SK-N-SH treated with all-trans-retinoic acid at 6 μM for 48 hours (cell line): ENCODE data around the gene PCDH9.
"Not testable (repeated sequence)": the region's sequence is repeated elsewhere in the genome, so short reads cannot be mapped to it uniquely, and the experiment has no call there.

Experiments used
- ATAC-seq: fragments of 200-7000 bp; cut with Tn5 transposase; 3 replicates; pipeline ENCODE4 v1.9.1; 2020; ENCODE audit warnings: mild to moderate bottlenecking, moderate library complexity
- ARNTL ChIP-seq: fragments of 450-650 bp; formaldehyde crosslinking; IDR thresholded peaks from 2 replicates; pipeline ENCODE4 v1.5.0; 2020; ENCODE audit warnings: low read depth, mild to moderate bottlenecking, moderate library complexity, borderline replicate concordance
- CREB5 ChIP-seq: fragments of 250-450 bp; sonication (Bioruptor Pico); IDR thresholded peaks from 2 replicates; pipeline ENCODE4 v1.5.1; 2020; ENCODE audit warnings: low read depth, mild to moderate bottlenecking, moderate library complexity
- CSDC2 ChIP-seq: fragments of 250-450 bp; sonication (Bioruptor Pico); IDR thresholded peaks from 2 replicates; pipeline ENCODE4 v1.5.0; 2020; ENCODE audit warnings: mild to moderate bottlenecking, moderate library complexity
- ESRRG ChIP-seq: fragments of 250-450 bp; sonication (Bioruptor Pico); IDR thresholded peaks from 2 replicates; pipeline ENCODE4 v1.6.1; 2021; ENCODE audit warnings: mild to moderate bottlenecking
- GLIS3 ChIP-seq: fragments of 250-450 bp; sonication (Bioruptor Pico); IDR thresholded peaks from 2 replicates; pipeline ENCODE4 v1.5.0; 2020; ENCODE audit warnings: mild to moderate bottlenecking, moderate library complexity
- OSR1 ChIP-seq: fragments of 250-450 bp; sonication (Bioruptor Pico); IDR thresholded peaks from 2 replicates; pipeline ENCODE4 v1.8.0; 2022; ENCODE audit warnings: moderate library complexity, mild to moderate bottlenecking, inconsistent platforms
- PATZ1 ChIP-seq: fragments of 250-450 bp; sonication (Bioruptor Pico); IDR thresholded peaks from 2 replicates; pipeline ENCODE4 v1.8.0; 2020; ENCODE audit warnings: mild to moderate bottlenecking, moderate library complexity, borderline replicate concordance
- PPARA ChIP-seq: fragments of 250-450 bp; sonication (Bioruptor Pico); IDR thresholded peaks from 2 replicates; pipeline ENCODE4 v1.5.0; 2020; ENCODE audit warnings: mild to moderate bottlenecking, borderline replicate concordance
- RARB ChIP-seq: fragments of 250-450 bp; sonication (Bioruptor Pico); IDR thresholded peaks from 2 replicates; pipeline ENCODE4 v1.8.0; 2021; ENCODE audit warnings: mild to moderate bottlenecking, moderate library complexity
- TCF4 ChIP-seq: fragments of 250-450 bp; sonication (Bioruptor Pico); IDR thresholded peaks from 2 replicates; pipeline ENCODE4 v1.8.0; 2021; ENCODE audit warnings: mild to moderate bottlenecking, moderate library complexity, borderline replicate concordance
- TOX ChIP-seq: fragments of 250-450 bp; sonication (Bioruptor Pico); IDR thresholded peaks from 2 replicates; pipeline ENCODE4 v1.8.0; 2021; ENCODE audit warnings: mild to moderate bottlenecking, moderate library complexity, borderline replicate concordance
- ZC3H10 ChIP-seq: fragments of 250-450 bp; sonication (Bioruptor Pico); IDR thresholded peaks from 2 replicates; pipeline ENCODE4 v1.5.1; 2021; ENCODE audit warnings: mild to moderate bottlenecking, moderate library complexity
- ZFP30 ChIP-seq: fragments of 450-650 bp; formaldehyde crosslinking; IDR thresholded peaks from 2 replicates; pipeline ENCODE4 v1.5.0; 2022; ENCODE audit warnings: mild to moderate bottlenecking, moderate library complexity
- ZNF70 ChIP-seq: fragments of 450-650 bp; formaldehyde crosslinking; IDR thresholded peaks from 2 replicates; pipeline ENCODE4 v1.5.0; 2020; ENCODE audit warnings: mild to moderate bottlenecking, moderate library complexity
- TF ChIP-seq, protein P1 (sequence below): fragments of 250-450 bp; sonication (Bioruptor Pico); IDR thresholded peaks from 2 replicates; pipeline ENCODE4 v1.5.1; 2021; ENCODE audit warnings: mild to moderate bottlenecking, moderate library complexity

The PCDH9 gene

GRCh38 chr13:67097892-67098452 lies 132.2 kb downstream of the PCDH9 start:
- TF ChIP-seq ESRRG (CRISPR knock-in tag), result no peak
- no peak for ATAC-seq

- not testable (repeated sequence) for ATAC-seq
Measured at GRCh38 chr13:67096893-67097292, 133.2 kb downstream of the PCDH9 start.

DNA sequence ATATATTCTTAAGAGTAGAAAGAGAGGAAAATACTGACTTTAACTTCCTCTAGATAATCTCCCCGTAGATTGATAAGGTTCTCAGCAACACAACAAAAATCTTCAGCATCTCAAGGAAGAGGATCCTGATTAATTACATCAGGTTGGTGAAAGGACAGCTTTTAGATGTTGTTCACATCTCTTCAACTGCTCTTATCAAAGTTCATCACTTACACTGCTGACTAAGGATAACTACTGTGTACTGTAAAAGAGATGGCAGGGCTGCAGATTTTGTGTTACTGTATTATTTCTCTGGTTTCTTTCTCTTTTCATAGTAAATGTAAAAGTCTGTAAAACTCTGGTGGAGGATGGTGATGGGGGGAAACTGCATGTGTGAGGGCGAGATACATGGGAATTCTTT lies 133.7 kb downstream of the PCDH9 start:
- TF ChIP-seq TCF4 (CRISPR knock-in tag) (no peak), ARNTL (CRISPR knock-in tag) (no peak), ZNF70 (no peak), ESRRG (CRISPR knock-in tag) (no peak), OSR1 (CRISPR knock-in tag) (no peak), TOX (no peak), ZFP30 (CRISPR knock-in tag) (no peak), RARB (no peak)
- ATAC-seq, result no peak

- no peak for TF ChIP-seq RARB
- no peak for TF ChIP-seq GLIS3 (CRISPR knock-in tag)
- TF ChIP-seq, all 23 proteins: peak for 0
- ATAC-seq, result no peak
Measured at GRCh38 chr13:67095621-67096020, 134.5 kb downstream of the PCDH9 start.

- TF ChIP-seq TCF4 (CRISPR knock-in tag) (no peak), ARNTL (CRISPR knock-in tag) (no peak), PPARA (no peak), OSR1 (CRISPR knock-in tag) (no peak), ZFP30 (CRISPR knock-in tag) (no peak), GLIS3 (CRISPR knock-in tag) (no peak), CREB5 (CRISPR knock-in tag) (no peak)
- TF ChIP-seq, protein P1, sequence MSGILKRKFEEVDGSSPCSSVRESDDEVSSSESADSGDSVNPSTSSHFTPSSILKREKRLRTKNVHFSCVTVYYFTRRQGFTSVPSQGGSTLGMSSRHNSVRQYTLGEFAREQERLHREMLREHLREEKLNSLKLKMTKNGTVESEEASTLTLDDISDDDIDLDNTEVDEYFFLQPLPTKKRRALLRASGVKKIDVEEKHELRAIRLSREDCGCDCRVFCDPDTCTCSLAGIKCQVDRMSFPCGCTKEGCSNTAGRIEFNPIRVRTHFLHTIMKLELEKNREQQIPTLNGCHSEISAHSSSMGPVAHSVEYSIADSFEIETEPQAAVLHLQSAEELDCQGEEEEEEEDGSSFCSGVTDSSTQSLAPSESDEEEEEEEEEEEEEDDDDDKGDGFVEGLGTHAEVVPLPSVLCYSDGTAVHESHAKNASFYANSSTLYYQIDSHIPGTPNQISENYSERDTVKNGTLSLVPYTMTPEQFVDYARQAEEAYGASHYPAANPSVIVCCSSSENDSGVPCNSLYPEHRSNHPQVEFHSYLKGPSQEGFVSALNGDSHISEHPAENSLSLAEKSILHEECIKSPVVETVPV (CRISPR knock-in tag), result no peak
- no peak for ATAC-seq
Measured at GRCh38 chr13:67094952-67095351, 135.2 kb downstream of the PCDH9 start.

- ATAC-seq, result no peak
Measured at GRCh38 chr13:67094078-67094477, 136.1 kb downstream of the PCDH9 start.

DNA sequence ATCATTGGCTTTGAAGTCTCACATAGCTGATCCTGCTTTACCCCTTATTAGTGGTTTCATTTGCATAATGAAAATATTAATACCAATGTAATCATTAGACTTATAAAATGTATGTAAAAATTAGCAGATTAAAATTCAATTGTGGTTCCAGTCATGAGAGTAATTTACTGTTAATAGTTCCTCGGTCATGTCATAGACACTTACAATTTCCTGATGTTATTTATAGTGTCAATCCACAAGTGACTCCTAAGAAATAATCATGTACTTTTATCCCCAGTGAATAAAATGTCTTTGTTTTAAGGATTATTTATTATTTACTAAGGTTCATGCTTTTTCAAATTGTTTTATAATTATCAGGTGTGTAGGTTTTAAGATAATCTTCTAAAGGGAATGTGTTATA lies 138.5 kb downstream of the PCDH9 start:
- no peak for ATAC-seq
- TF ChIP-seq, protein P1 (CRISPR knock-in tag), result no peak
- TF ChIP-seq ZNF70, result no peak
- no peak for TF ChIP-seq PATZ1 (CRISPR knock-in tag)
- no peak for TF ChIP-seq TCF4 (CRISPR knock-in tag)

More at GRCh38 chr13:67094078-67094477, 136.1 kb downstream of the PCDH9 start:
- TF ChIP-seq ZC3H10 (CRISPR knock-in tag) (no peak), PPARA (no peak), TCF4 (CRISPR knock-in tag) (no peak), CSDC2 (CRISPR knock-in tag) (no peak)
- TF ChIP-seq, protein P1 (CRISPR knock-in tag), result no peak
